GM18505 (cell line): Measurements from ENCODE around the gene SMIM15.
A peak's percentile ranks its signal among the peaks of the same experiment; 100 is the strongest.
"Not testable (repeated sequence)": the region's sequence is repeated elsewhere in the genome, so short reads cannot be mapped to it uniquely, and the experiment has no call there.

Source experiments
- ATAC-seq: cut with Tn5 transposase; IDR thresholded peaks from one replicate; pipeline ENCODE4 v1.9.1; 2021; ENCODE audit not compliant: unreplicated experiment
- POLR2A ChIP-seq: IDR thresholded peaks from 4 replicates; pipeline ENCODE4 v1.6.1; 2011; ENCODE audit warnings: borderline replicate concordance; ENCODE audit not compliant: insufficient read depth, insufficient read length; ENCODE audit errors: extremely low read depth

The SMIM15 gene

DNA sequence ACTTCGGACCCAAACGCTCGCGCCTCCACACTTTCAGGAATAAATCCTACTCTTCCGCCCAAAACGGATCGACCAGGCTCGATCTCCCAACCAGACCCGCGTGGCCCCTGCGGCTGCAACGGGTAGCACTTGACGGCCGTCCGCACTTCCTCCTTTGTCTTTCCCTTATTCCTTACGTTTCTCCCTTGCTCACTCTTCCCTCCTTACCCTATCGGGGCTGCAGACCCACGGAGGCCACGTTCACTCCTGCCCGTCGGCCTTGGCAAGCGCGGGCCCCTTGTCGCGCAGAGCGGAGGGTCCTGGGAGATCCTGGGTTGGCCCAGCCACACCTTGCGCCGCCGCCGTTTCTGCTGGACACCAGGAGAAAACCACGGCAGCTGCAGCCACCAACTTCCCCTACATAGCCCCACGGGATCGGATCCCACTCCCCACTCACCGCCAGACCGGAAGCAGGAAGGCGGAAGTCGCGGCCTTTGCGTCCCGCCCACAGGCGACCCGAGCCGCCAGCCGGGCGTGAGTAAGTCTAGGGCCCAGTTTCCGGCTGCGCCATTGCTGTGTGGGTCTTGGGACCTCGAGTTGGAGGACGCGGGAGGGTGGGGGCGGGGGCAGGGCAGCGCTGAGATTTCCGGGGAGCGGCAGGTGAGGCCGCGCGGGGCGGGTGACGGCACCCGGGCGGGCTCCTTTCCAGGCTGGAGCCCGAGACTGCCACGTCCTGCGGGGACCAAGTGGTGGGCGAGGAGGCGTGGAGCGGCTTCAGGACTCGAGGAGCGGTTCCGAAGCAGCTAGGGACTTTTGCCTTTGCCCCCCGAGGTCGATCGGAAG, at the start of gene SMIM15:
SMIM15 (minus strand) TSS at position 459 of the 822 bp plus-strand sequence. CDS start 2,297 bp downstream, outside the sequence.
- TF ChIP-seq POLR2A, result peak; percentile 86
- ATAC-seq, result peak; percentile 97

DNA sequence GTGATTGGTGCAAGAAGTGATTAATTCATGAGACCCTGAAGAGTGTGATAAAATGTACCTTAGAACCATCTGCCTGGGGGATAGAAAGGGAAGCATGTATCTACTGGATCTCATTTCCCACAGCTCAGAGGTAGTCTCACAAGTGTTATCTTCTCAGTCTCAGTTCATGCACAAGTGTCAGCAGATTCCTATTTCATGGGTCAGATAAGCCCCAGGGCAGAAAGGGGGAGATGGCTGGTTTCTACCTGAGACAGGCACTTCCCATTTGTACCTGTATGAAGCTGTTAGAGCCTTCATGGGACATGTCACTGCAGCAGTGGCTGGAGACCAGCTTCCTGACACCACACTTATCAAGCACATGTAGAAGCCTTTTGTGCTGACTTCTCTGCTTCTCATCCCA, 45.6 kb upstream of the SMIM15 start:
- no peak for TF ChIP-seq POLR2A
- no peak for ATAC-seq

- no peak for TF ChIP-seq POLR2A
- no peak for ATAC-seq
Observed at GRCh38 chr5:61205013-61205412, 42.7 kb upstream of the SMIM15 start.

GRCh38 chr5:61202213-61202612, 39.9 kb upstream of the SMIM15 start:
- TF ChIP-seq POLR2A, result no peak
- no peak for ATAC-seq

- no peak for ATAC-seq
- TF ChIP-seq POLR2A, result no peak
Observed at GRCh38 chr5:61200582-61201155, 38.4 kb upstream of the SMIM15 start.

DNA sequence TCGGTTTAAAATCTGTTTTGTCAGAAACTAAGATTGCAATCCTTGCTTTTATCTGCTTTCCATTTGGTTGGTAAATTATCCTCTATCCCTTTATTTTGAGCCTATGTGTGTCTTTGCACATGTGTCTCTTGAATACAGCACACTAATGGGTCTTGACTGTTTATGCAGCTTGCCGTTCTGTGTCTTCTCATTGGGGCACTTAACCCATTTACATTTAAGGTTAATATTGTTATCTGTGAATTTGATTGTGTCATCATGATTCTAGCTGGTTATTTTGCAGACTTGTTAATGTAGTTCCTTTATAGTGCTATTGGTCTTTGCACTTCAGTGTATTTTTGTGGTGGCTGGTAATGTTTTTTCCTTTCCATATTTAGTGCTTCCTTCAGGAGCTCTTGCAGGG, 36.3 kb upstream of the SMIM15 start:
- no peak for TF ChIP-seq POLR2A
- ATAC-seq, result no peak

- not testable (repeated sequence) for ATAC-seq
Observed at GRCh38 chr5:61187826-61188225, 25.6 kb upstream of the SMIM15 start.

DNA sequence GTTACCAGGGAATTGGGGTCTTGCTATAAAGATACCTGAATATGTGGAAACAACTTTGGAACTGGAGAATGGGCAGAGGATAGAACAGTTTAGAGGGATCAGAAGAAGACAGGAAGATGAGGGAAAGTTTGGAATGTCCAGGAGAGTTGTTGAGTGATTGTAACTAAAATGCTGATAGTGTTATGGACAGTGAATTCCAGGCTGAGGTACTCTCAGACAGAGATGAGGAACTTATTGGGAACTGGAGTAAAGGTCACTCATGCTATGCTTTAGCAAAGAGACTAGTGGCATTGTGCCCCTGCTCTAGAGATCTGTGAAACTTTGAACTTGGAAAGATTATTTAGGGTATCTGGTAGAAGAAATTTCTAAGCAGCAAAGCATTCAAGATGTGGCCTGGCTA, 25.1 kb upstream of the SMIM15 start:
- not testable (repeated sequence) for ATAC-seq

- no peak for ATAC-seq
- no peak for TF ChIP-seq POLR2A
Observed at GRCh38 chr5:61186634-61187033, 24.4 kb upstream of the SMIM15 start.

GRCh38 chr5:61184708-61185107, 22.4 kb upstream of the SMIM15 start:
- ATAC-seq, result no peak
- TF ChIP-seq POLR2A, result no peak

DNA sequence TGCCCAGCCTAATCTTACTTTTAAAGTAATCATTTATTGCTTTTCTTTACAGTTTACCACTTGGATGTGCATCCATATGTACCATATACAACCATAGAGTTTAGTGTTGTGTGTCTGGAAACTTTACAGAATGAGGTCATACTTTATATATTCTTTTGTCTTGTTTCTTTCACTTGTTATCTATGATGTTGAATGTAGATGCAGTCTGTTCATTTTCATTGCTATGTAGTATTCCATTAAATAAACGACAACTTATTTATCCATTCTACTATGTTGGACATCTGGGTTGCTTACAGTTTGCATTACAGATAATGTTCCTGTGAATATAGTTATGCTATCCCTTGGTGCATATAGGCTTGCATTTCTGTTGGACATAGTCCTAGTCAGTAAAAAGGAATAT, 21.3 kb upstream of the SMIM15 start:
- no peak for ATAC-seq
- no peak for TF ChIP-seq POLR2A

DNA sequence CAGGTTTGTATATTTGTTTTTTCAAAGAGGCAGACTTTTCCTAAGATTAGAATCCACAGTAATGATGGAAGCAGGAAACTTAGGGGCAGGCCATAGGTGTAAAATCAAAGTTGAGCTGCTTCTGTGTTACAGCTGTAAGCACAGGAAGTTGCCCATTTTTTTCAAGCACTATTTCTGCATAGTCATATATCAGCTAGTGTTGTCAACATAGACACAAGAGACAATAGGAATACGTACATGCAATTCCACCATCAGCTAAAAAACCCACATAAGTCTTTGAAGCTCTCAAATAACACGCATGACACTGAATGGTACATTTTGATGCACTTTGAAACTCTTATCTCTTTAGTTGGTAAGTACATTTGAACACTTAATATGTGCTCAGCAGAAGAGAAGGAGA, 20.2 kb upstream of the SMIM15 start:
- ATAC-seq, result no peak
- TF ChIP-seq POLR2A, result no peak

GRCh38 chr5:61180886-61181285, 18.6 kb upstream of the SMIM15 start:
- no peak for ATAC-seq
- no peak for TF ChIP-seq POLR2A

- no peak for ATAC-seq
- no peak for TF ChIP-seq POLR2A
Observed at GRCh38 chr5:61178702-61179101, 16.4 kb upstream of the SMIM15 start.

- TF ChIP-seq POLR2A, result no peak
- peak; percentile 67 for ATAC-seq
Observed at GRCh38 chr5:61177716-61178115, 15.4 kb upstream of the SMIM15 start.

DNA sequence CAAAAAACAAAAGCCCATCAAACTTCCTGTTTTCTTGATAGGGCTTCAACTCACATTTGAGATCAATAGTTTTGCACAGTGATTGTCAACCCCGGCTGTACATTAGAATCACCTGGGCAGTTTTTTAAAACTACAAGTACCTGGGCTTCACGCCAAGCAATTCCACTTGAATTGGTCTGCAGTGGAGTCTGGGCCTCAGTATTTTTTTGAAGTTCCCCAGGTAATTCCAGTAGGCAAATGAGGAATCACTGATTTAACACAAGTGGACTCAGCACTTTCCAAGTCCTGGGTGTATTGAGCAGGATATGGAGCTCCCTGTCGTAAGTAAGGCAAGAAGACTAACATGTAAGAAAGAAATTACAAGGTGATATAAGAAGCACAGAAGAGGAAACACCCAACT, 14.8 kb upstream of the SMIM15 start:
- ATAC-seq, result no peak
- no peak for TF ChIP-seq POLR2A
